SK-N-SH (cell line): Measurements from ENCODE around the gene C16orf54. TPM values are rescaled to one million over a fixed set of nuclear protein-coding genes. Genes with fewer than 3 reads are reported as not detected.
"Not testable (repeated sequence)": the region's sequence is repeated elsewhere in the genome, so short reads cannot be mapped to it uniquely, and the experiment has no call there.

Experiments used
- CTCF ChIA-PET: fragments of 300-600, 350-600 bp; formaldehyde crosslinking; extraction: SDS; loops from one replicate; lab custom pipeline; 2021; lab: Yijun Ruan, JAX
- POLR2A ChIA-PET: fragments of 350-600 bp; sonication (Branson Sonifier 250); formaldehyde crosslinking; extraction: SDS; loops from one replicate; lab custom pipeline; 2020; ENCODE audit warnings: antibody characterized with exemption, inconsistent platforms; lab: Yijun Ruan, JAX
- DNase-seq: peaks from one replicate; pipeline ENCODE4 v3.0.0; 2012
- H2AFZ ChIP-seq: fragments of 200-600 bp; sonication (generic); 2 replicates; pipeline ENCODE4 v1.8.1; 2016; ENCODE audit warnings: antibody characterized with exemption, mild to moderate bottlenecking, low read depth
- H3F3A ChIP-seq: fragments of 200-600 bp; sonication (generic); replicated peaks from 2 replicates; pipeline ENCODE3; 2016; ENCODE audit warnings: antibody characterized with exemption, mild to moderate bottlenecking; ENCODE audit not compliant: insufficient read depth
- H3K27ac ChIP-seq, 2 experiments: fragments of 200-500 bp in 1 of 2; fragments of 200-600 bp in 1 of 2; sonication (Bioruptor generic) in 1 of 2; sonication (generic), shearing (Covaris generic) in 1 of 2; 2 replicates each; pipeline versions ENCODE4 v1.5.1 to v1.6.1; 2014 to 2016; ENCODE audit warnings: low read depth in 2 of 2, inconsistent platforms in 1 of 2, low read length in 1 of 2, mild to moderate bottlenecking in 1 of 2, mixed read lengths in 1 of 2
- H3K27me3 ChIP-seq: fragments of 200-600 bp; sonication (generic), shearing (Covaris generic); 2 replicates; pipeline ENCODE4 v1.6.1; 2016; ENCODE audit warnings: mixed run types; ENCODE audit not compliant: insufficient read depth
- H3K36me3 ChIP-seq, 2 experiments: fragments of 200-500 bp in 1 of 2; fragments of 200-600 bp in 1 of 2; sonication (Bioruptor generic) in 1 of 2; sonication (generic) in 1 of 2; replicated peaks in 1 of 2; 2 replicates each; pipeline versions ENCODE3 to v1.5.1; 2014 to 2016; ENCODE audit warnings: low read length in 1 of 2, mild to moderate bottlenecking in 1 of 2; ENCODE audit not compliant: insufficient read depth in 2 of 2, control insufficient read depth in 1 of 2
- H3K4me1 ChIP-seq, 2 experiments: fragments of 200-500 bp in 1 of 2; fragments of 200-600 bp in 1 of 2; sonication (Bioruptor generic) in 1 of 2; sonication (generic), shearing (Covaris generic) in 1 of 2; 2 replicates each; pipeline versions ENCODE4 v1.5.1 to v1.6.1; 2014 to 2016; ENCODE audit warnings: low read depth in 1 of 2, low read length in 1 of 2, mixed run types in 1 of 2; ENCODE audit not compliant: insufficient read depth in 2 of 2, control insufficient read depth in 1 of 2
- H3K4me2 ChIP-seq: fragments of 200-600 bp; sonication (generic), shearing (Covaris generic); 2 replicates; pipeline ENCODE4 v1.6.1; 2017; ENCODE audit warnings: mixed run types
- H3K4me3 ChIP-seq, 2 experiments: fragments of 200-500 bp in 1 of 2; fragments of 200-600 bp in 1 of 2; sonication (Bioruptor generic) in 1 of 2; sonication (generic), shearing (Covaris generic) in 1 of 2; 2 replicates each; pipeline versions ENCODE4 v1.5.1 to v1.8.1; 2014 to 2016; ENCODE audit warnings: low read depth in 2 of 2, inconsistent platforms in 1 of 2, low read length in 1 of 2, mild to moderate bottlenecking in 1 of 2, mixed read lengths in 1 of 2, moderate library complexity in 1 of 2
- H3K79me2 ChIP-seq: fragments of 200-600 bp; sonication (generic); 2 replicates; pipeline ENCODE4 v1.8.1; 2017; ENCODE audit warnings: mild to moderate bottlenecking; ENCODE audit not compliant: insufficient read depth
- H3K9ac ChIP-seq: fragments of 200-600 bp; sonication (generic); 2 replicates; pipeline ENCODE4 v1.6.1; 2017; ENCODE audit warnings: mixed run types
- H3K9me2 ChIP-seq: fragments of 200-600 bp; sonication (generic); 2 replicates; pipeline ENCODE4 v1.6.1; 2017; ENCODE audit warnings: mixed run types
- H3K9me3 ChIP-seq: fragments of 200-600 bp; sonication (generic); 2 replicates; pipeline ENCODE4 v1.6.1; 2017; ENCODE audit warnings: mixed run types, mild to moderate bottlenecking, moderate library complexity
- H4K20me1 ChIP-seq: fragments of 200-600 bp; sonication (generic); 2 replicates; pipeline ENCODE4 v1.6.1; 2017; ENCODE audit warnings: mild to moderate bottlenecking, mixed run types; ENCODE audit not compliant: insufficient read depth
- EZH2phosphoT487 ChIP-seq: fragments of 200-600 bp; sonication (generic); IDR thresholded peaks from 2 replicates; pipeline ENCODE4 v1.6.1; 2017; ENCODE audit warnings: low read depth, mixed run types, mild to moderate bottlenecking, antibody characterized with exemption, moderate library complexity, borderline replicate concordance
- GABPA ChIP-seq: IDR thresholded peaks from 2 replicates; pipeline ENCODE4 v1.4.0; 2012; ENCODE audit warnings: low read depth, mild to moderate bottlenecking
- MXI1 ChIP-seq: IDR thresholded peaks from 2 replicates; pipeline ENCODE4 v1.6.1; 2012; ENCODE audit warnings: mild to moderate bottlenecking, low read depth, low read length, improper control_type of control experiment
- RAD21 ChIP-seq: IDR thresholded peaks from 2 replicates; pipeline ENCODE4 v1.6.1; 2012; ENCODE audit warnings: mild to moderate bottlenecking, low read length
- RFX5 ChIP-seq: IDR thresholded peaks from 2 replicates; pipeline ENCODE4 v1.6.1; 2012; ENCODE audit warnings: mild to moderate bottlenecking, improper control_type of control experiment, low read length
- TEAD4 ChIP-seq: IDR thresholded peaks from 2 replicates; pipeline ENCODE4 v1.4.0; 2012; ENCODE audit warnings: mild to moderate bottlenecking, borderline replicate concordance; ENCODE audit not compliant: insufficient read depth
- YY1 ChIP-seq: IDR thresholded peaks from 2 replicates; pipeline ENCODE4 v1.4.0; 2012; ENCODE audit warnings: low read depth, mild to moderate bottlenecking
- WGBS: methylation state at CpG from one replicate; pipeline ENCODE4 v1.1.6; 2017; ENCODE audit warnings: low lambda C conversion rate; 5-methylcytosine and 5-hydroxymethylcytosine counted together
- polyA plus RNA-seq, 3 experiments: library from polyadenylated mRNA; depleted of rRNA; stranded (reverse); fragments of >200 nt; gene quantifications; 2 replicates each; pipeline ENCODE4 v1.2.3, GENCODE V29; 2012
- TF ChIP-seq, protein P1 (sequence below): fragments of 150-350 bp; IDR thresholded peaks from 2 replicates; pipeline ENCODE4 v1.6.1; 2016; ENCODE audit warnings: mild to moderate bottlenecking, low read depth, low read length
- TF ChIP-seq, protein P2 (sequence below): IDR thresholded peaks from 2 replicates; pipeline ENCODE4 v1.4.0; 2012; ENCODE audit warnings: low read depth

C16orf54 gene
- polyA plus RNA-seq, 1 of the 3 experiments (the other 2 are of a cell fraction), result not detected

DNA sequence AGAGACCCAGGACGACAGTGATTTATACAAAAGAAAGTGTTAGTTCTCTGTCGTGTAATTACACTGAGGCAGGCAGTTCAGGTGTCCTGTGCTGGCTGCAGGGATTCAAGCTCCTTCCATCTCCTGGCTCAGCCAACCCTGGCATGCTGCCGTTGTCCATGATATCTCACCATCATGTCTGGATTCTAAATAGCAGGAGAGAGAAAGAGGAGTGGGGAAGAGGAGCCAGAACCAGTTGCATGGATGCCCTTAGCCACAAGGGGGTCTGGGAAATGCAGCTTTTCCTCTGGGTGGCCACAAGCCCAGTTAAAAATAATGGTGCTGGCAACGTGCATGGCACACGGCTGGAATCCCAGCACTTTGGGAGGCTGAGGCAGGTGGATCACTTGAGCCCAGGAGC, 9.7 kb downstream of the C16orf54 start:
- TF ChIP-seq TEAD4 (no peak), YY1 (no peak), RAD21 (peak; percentile 23; the same call in 1 of the 2 replicates)
- Histone ChIP-seq H2AFZ (no peak overlapping the region), H4K20me1 (no peaks in the 10 kb centered on the region), H3K9ac (no peak overlapping the region), H3K27ac (no peak overlapping the region), H3K79me2 (no peaks in the 10 kb centered on the region), H3F3A (no peaks in the 10 kb centered on the region), H3K4me1 (peaks cover 0 to 3% of the 10 kb centered on the region in 2 experiments; a peak in 1 of 4 replicates), H3K9me2 (no peaks in the 10 kb centered on the region), H3K27me3 (peaks cover 9% of the 10 kb centered on the region), H3K4me2 (no peak overlapping the region), H3K9me3 (no peaks in the 10 kb centered on the region), H3K36me3 (no peaks in the 10 kb centered on the region), H3K4me3 (no peak overlapping the region)
- CTCF ChIA-PET, result interaction anchor here (0.6 to 1.2 kb wide), 5 partner anchors 13 to 104 kb away, joined by 3 to 4 read pairs (median 3); partner anchors contain the start of gene PAGR1
- POLR2A ChIA-PET, result no interaction called here
- WGBS, result 22% methylated on average over 4 of the region's 5 CpGs
- peak; percentile 53 for DNase-seq

DNA sequence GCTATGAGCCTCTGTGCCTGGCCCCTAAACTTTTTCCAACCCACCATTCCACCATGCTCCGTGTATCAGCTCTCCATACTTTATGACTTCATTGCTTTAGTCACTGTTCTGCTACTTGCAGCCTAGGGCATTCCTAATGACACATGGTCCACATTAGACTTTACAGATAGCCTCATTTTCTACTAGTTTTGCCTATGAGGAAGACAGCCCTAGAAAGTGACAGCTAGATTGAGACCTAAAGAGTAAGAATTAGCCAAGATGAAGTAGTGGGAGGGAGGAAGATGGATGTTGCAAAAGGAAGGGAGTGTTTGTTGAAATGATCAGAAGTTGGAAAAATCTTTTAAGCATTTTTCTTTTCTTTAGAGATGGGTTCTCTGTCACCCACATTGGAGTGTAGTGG, 11.0 kb downstream of the C16orf54 start:
- Histone ChIP-seq H3K4me3 (no peak overlapping the region), H3K27me3 (peaks cover 9% of the 10 kb centered on the region), H3K36me3 (no peaks in the 10 kb centered on the region), H3K9ac (no peak overlapping the region), H3K9me2 (no peaks in the 10 kb centered on the region), H4K20me1 (no peaks in the 10 kb centered on the region), H3K4me2 (no peak overlapping the region)
- ChIA-PET POLR2A (no interaction called here), CTCF (no interaction called here)
- no peak for DNase-seq
- TF ChIP-seq, protein P1, sequence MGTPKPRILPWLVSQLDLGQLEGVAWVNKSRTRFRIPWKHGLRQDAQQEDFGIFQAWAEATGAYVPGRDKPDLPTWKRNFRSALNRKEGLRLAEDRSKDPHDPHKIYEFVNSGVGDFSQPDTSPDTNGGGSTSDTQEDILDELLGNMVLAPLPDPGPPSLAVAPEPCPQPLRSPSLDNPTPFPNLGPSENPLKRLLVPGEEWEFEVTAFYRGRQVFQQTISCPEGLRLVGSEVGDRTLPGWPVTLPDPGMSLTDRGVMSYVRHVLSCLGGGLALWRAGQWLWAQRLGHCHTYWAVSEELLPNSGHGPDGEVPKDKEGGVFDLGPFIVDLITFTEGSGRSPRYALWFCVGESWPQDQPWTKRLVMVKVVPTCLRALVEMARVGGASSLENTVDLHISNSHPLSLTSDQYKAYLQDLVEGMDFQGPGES, result no peak
- TF ChIP-seq GABPA, result no peak
- TF ChIP-seq, protein P2, sequence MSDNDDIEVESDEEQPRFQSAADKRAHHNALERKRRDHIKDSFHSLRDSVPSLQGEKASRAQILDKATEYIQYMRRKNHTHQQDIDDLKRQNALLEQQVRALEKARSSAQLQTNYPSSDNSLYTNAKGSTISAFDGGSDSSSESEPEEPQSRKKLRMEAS, result no peak
- TF ChIP-seq RAD21, result no peak
- no peak for TF ChIP-seq MXI1
- no peak for TF ChIP-seq RFX5
- TF ChIP-seq EZH2phosphoT487, result no peak
- TF ChIP-seq, all 33 proteins: peak for 0
- peaks cover 0 to 3% of the 10 kb centered on the region in 2 experiments; a peak in 1 of 4 replicates for H3K4me1 ChIP-seq
- WGBS, result 42% methylated on average over 1 of the region's 1 CpG
- no peaks in the 10 kb centered on the region for H3F3A ChIP-seq
- no peak overlapping the region for H2AFZ ChIP-seq
- no peak overlapping the region for H3K27ac ChIP-seq
- H3K9me3 ChIP-seq, result no peaks in the 10 kb centered on the region
- no peaks in the 10 kb centered on the region for H3K79me2 ChIP-seq

DNA sequence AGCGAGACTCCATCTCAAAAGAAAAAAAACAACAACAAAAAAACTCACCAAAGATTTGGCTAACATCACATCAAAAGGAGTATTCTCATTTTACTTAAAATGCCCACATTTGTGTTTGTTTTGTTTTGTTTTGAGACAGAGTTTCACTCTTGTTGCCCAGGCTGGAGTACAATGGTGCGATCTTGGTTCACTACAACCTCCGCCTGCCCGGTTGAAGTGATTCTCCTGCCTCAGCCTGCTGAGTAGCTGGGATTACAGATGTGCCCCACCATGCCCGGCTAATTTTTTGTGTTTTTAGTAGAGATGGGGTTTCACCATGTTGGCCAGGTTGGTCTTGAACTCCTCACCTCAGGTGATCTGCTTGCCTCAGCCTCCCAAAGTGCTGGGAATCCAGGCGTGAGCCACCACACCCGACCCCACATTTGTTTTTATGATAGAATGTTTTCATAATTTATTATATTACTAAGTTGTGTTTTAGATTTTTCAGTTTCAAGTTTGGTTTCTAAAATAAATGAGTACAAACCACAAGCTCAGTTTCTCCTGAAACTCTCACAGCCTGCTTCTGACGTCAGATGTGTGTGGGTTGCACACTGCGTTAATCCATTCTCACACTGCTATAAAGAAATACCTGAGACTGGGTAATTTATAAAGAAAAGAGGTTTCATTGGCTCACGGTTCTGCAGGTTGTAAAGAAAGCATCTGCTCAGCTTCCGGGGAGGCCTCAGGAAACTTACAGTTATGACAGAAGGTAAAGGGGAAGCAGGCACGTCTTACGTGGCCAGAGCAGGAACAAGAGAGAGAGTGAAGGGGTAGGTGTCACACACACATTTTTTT, 13.8 kb downstream of the C16orf54 start:
- H3K9me2 ChIP-seq, H3K27ac ChIP-seq, H2AFZ ChIP-seq, H3K4me1 ChIP-seq, H3K4me3 ChIP-seq, H3K27me3 ChIP-seq, CTCF ChIA-PET, POLR2A ChIA-PET, H3K79me2 ChIP-seq, H3F3A ChIP-seq, H3K36me3 ChIP-seq, H3K9me3 ChIP-seq, H4K20me1 ChIP-seq, H3K4me2 ChIP-seq, DNase-seq, H3K9ac ChIP-seq: not testable (repeated sequence)
- WGBS, result 79% methylated on average over 13 of the region's 13 CpGs
